AG04450 (cell line): Measurements from ENCODE around the gene RAB43. TPM values are rescaled to one million over a fixed set of nuclear protein-coding genes. Genes with fewer than 3 reads are reported as not detected.
A peak's percentile ranks its signal among the peaks of the same experiment; 100 is the strongest.
"Not testable (repeated sequence)": the region's sequence is repeated elsewhere in the genome, so short reads cannot be mapped to it uniquely, and the experiment has no call there.

Experiments used
- CTCF ChIA-PET: fragments of 300-600, 350-600 bp; formaldehyde crosslinking; extraction: SDS; loops from one replicate; lab custom pipeline; 2022; ENCODE audit warnings: antibody characterized with exemption, inconsistent platforms; lab: Charles Lee
- POLR2A ChIA-PET: fragments of 350-600 bp; formaldehyde crosslinking; extraction: SDS; loops from one replicate; lab custom pipeline; 2021; ENCODE audit warnings: antibody characterized with exemption, inconsistent platforms; lab: Yijun Ruan, JAX
- DNase-seq: peaks from one replicate; pipeline ENCODE4 v3.0.0-alpha.2; 2011; ENCODE audit warnings: low read depth, low spot score
- H3K27ac ChIP-seq: one replicate; pipeline ENCODE4 v1.5.1; 2012; ENCODE audit warnings: low read depth, low read length, control low read depth
- H3K27me3 ChIP-seq: one replicate; pipeline ENCODE4 v1.6.0; 2012; ENCODE audit warnings: low read length; ENCODE audit not compliant: control insufficient read depth, insufficient read depth
- H3K4me3 ChIP-seq: 2 replicates; pipeline ENCODE4 v1.5.1; 2011; ENCODE audit warnings: mild to moderate bottlenecking, low read depth, low read length, control low read depth
- H3K9me3 ChIP-seq: 2 replicates; pipeline ENCODE4 v1.5.1; 2012; ENCODE audit warnings: low read length; ENCODE audit not compliant: control insufficient read depth, insufficient read depth
- CTCF ChIP-seq: IDR thresholded peaks from 2 replicates; pipeline ENCODE4 v1.5.1; 2011; ENCODE audit warnings: low read depth, low read length, control low read depth, inconsistent platforms
- polyA plus RNA-seq: library from polyadenylated mRNA; depleted of rRNA; stranded (reverse); fragments of >200 nt; gene quantifications from 2 replicates; pipeline ENCODE4 v1.2.3, GENCODE V29; 2011

Gene RAB43
- polyA plus RNA-seq, 1 experiment: 6.9 TPM

DNA sequence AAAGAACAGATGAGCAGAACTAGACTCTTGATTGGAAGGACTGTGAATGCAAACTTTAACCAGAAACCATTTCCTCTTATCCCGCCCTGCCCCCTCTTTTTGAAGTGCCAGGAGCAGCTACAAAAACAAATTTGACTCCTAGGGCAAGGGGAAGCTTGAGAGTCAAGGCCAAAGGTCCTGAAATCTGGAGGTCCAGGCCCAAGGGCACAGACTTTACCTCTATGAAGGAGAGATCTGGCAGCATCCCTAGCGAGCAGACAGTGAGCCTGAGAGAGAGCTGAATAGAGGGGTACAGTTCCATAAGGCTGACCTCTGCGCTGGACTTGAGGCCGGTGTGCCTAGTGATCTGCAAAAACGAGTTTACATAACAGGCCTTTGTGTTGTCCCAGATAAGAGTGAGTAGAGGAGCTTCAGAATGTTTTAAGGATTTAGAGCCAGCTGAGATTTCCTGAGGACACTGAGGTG lies 5.1 kb downstream of the RAB43 start:
- ChIA-PET CTCF (interaction anchor here (0.5 to 1.0 kb wide), 2 partner anchors 59 to 146 kb away, joined by 3 to 5 read pairs; no protein-coding TSS in a partner anchor), POLR2A (interaction anchor here (0.6 kb wide), 1 partner anchor 18 kb away, joined by 5 read pairs; no protein-coding TSS in a partner anchor)
- H3K9me3 ChIP-seq: no peaks in the 10 kb centered on the region; the same call in 1 of the 2 replicates
- no peak for DNase-seq
- TF ChIP-seq CTCF: no peak
- peak overlapping the region; percentile 21 for H3K27ac ChIP-seq
- H3K27me3 ChIP-seq: no peaks in the 10 kb centered on the region
- no peak overlapping the region for H3K4me3 ChIP-seq

DNA sequence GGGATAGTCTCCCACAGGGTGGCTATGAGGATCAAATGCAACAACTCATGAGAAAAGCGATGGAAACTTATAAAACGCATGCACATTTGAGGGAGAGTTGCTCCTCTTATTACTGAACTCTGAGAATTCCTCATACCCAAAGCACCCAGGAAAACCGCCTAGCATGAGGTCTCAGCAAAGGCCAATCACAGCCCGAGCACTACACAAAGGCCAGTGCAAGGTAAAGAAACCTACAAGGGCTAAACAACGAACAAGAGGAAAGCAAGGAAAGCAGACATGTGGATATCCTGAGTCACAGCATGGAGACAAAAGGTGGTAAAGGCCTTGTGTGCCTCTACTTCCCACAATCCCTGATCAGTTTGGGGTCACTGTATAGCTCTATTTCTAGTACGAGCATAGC lies 7.1 kb downstream of the RAB43 start:
- TF ChIP-seq CTCF: no peak
- no peaks in the 10 kb centered on the region for H3K9me3 ChIP-seq
- H3K27ac ChIP-seq: no peak overlapping the region
- ChIA-PET CTCF (interaction anchor here (2.9 kb wide), 1 partner anchor 144 kb away, joined by 9 read pairs; no protein-coding TSS in a partner anchor), POLR2A (no interaction called here)
- no peak for DNase-seq
- no peak overlapping the region for H3K4me3 ChIP-seq
- no peaks in the 10 kb centered on the region for H3K27me3 ChIP-seq

DNA sequence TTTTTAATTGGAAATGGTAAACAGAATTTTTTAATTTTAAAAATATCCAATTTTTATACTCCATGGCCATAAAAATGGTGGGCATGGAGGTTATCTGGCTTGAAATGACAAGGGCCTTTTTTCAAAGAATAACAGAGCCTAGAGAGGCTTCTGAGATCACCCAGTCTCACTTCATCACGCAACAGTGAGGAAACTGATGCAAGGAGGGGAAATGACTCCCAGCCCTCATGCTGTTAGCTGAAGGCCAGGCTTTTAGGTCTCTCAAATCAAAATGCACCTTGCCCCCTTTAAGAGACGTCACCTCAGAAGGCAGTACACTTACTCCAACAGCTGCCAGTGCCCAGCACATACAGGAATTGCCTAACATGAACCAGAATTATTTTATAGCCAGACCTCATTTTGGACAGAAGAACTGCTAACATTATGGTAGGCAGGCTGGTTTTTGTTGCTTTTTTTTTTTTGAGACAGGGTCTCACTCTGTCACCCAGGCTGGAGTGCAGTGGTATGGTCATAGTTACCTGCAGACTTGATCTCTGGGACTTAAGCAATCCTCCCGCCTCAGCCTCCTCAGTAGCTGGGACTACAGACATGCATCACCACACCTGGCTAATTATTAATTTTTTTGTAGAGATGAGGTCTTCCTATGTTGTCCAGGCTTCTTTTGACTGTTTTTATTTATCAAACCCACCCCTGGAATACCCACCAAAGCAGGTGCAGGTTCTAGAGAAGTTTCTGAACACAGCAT lies 9.1 kb downstream of the RAB43 start:
- ChIA-PET CTCF (interaction anchor here (2.9 kb wide), 1 partner anchor 142 kb away, joined by 9 read pairs; no protein-coding TSS in a partner anchor), POLR2A (interaction anchor here (0.7 kb wide), 1 partner anchor 37 kb away, joined by 4 read pairs; no protein-coding TSS in a partner anchor)
- Histone ChIP-seq H3K27me3 (no peaks in the 10 kb centered on the region), H3K9me3 (no peaks in the 10 kb centered on the region), H3K4me3 (no peak overlapping the region), H3K27ac (no peak overlapping the region)
- no peak for DNase-seq
- TF ChIP-seq CTCF: no peak

DNA sequence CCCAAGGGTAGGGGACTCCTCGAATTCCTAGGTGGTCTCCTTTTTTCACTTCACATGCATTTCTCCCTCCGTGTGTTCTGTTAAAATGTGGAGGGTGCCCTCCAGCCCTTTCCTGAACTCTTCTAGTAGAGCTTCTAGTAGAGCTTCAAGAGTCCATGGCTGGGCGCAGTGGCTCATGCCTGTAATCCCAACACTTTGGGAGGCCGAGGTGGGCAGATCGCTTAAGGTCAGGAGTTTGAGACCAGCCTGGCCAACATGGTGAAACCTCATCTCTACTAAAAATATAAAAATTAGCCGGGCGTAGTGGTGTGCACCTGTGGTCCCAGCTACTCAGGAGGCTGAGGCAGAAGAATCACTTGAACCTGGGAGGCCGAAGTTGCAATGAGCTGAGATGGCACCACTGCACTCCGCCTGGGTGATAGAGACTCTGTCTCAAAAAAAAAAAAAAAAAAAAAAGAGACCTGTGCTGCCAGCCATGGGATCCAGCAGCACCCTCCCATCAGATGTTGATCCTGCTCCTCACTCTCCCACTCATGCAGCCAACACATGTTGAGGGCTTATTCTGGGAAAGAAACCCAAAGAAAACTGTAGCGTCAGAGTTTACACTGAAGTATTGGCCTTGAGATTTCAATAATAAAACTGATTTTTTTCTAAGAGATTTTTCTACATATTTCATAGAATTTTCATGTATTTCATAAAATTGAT lies 10.4 kb downstream of the RAB43 start:
- H3K9me3 ChIP-seq, CTCF ChIA-PET, H3K4me3 ChIP-seq, H3K27me3 ChIP-seq, DNase-seq, H3K27ac ChIP-seq: not testable (repeated sequence)
- POLR2A ChIA-PET: interaction anchor here (0.7 kb wide), 1 partner anchor 38 kb away, joined by 4 read pairs; no protein-coding TSS in a partner anchor

GRCh38 chr3:129107793-129108192 lies 13.8 kb downstream of the RAB43 start:
- POLR2A ChIA-PET: no interaction called here

More at GRCh38 chr3:129107793-129108192, 13.8 kb downstream of the RAB43 start:
- no peaks in the 10 kb centered on the region for H3K27me3 ChIP-seq
- no peak overlapping the region for H3K27ac ChIP-seq
- no peaks in the 10 kb centered on the region for H3K9me3 ChIP-seq
- no peak for TF ChIP-seq CTCF
- CTCF ChIA-PET: interaction anchor here (0.6 to 1.0 kb wide), 2 partner anchors 123 to 138 kb away, joined by 3 to 4 read pairs; no protein-coding TSS in a partner anchor
- H3K4me3 ChIP-seq: no peak overlapping the region
- no peak for DNase-seq
